HEK293T (cell line): ENCODE measurements around the gene TSPAN5.

Experiments used
- CTBP1 ChIP-seq: fragments of 450-650 bp; IDR thresholded peaks from 2 replicates; pipeline ENCODE4 v1.6.1; 2016; ENCODE audit warnings: borderline replicate concordance
- ELF4 ChIP-seq: fragments of 450-650 bp; IDR thresholded peaks from 2 replicates; pipeline ENCODE4 v1.6.1; 2017; ENCODE audit warnings: antibody characterized with exemption
- FOXA1 ChIP-seq: fragments of 450-650 bp; IDR thresholded peaks from 2 replicates; pipeline ENCODE4 v1.6.1; 2016; ENCODE audit warnings: mild to moderate bottlenecking
- FOXK2 ChIP-seq: fragments of 450-650 bp; IDR thresholded peaks from 2 replicates; pipeline ENCODE4 v1.6.1; 2016; ENCODE audit warnings: mild to moderate bottlenecking
- FOXM1 ChIP-seq: fragments of 450-650 bp; IDR thresholded peaks from 2 replicates; pipeline ENCODE4 v1.6.1; 2017; ENCODE audit warnings: mild to moderate bottlenecking, borderline replicate concordance
- HDGF ChIP-seq: fragments of 450-650 bp; IDR thresholded peaks from 2 replicates; pipeline ENCODE4 v1.6.1; 2017; ENCODE audit warnings: antibody characterized with exemption, borderline replicate concordance
- LEF1 ChIP-seq: fragments of 450-650 bp; IDR thresholded peaks from 2 replicates; pipeline ENCODE4 v1.6.1; 2017; ENCODE audit warnings: mild to moderate bottlenecking, borderline replicate concordance
- SP1 ChIP-seq: fragments of 450-650 bp; IDR thresholded peaks from 2 replicates; pipeline ENCODE4 v1.6.1; 2017
- SUZ12 ChIP-seq: fragments of 450-650 bp; IDR thresholded peaks from 2 replicates; pipeline ENCODE4 v1.6.1; 2016; ENCODE audit warnings: mild to moderate bottlenecking
- ZNF384 ChIP-seq: fragments of 450-650 bp; IDR thresholded peaks from 2 replicates; pipeline ENCODE4 v1.6.1; 2016

- TF ChIP-seq FOXM1 = no peak
- no peak for TF ChIP-seq SP1
- TF ChIP-seq LEF1 = no peak
- TF ChIP-seq ELF4 = no peak
- TF ChIP-seq SUZ12 = no peak
- no peak for TF ChIP-seq CTBP1
- TF ChIP-seq ZNF384 = no peak
- no peak for TF ChIP-seq FOXK2
- TF ChIP-seq HDGF = no peak
- no peak for TF ChIP-seq FOXA1
Measured at GRCh38 chr4:98510340-98510739, 148.1 kb downstream of the TSPAN5 start.
